Progenitor cell of endocrine pancreas (in vitro differentiated cells): ENCODE measurements around the gene CHURC1. TPM values are rescaled to one million over a fixed set of nuclear protein-coding genes. Genes with fewer than 3 reads are reported as not detected.
A peak's percentile ranks its signal among the peaks of the same experiment; 100 is the strongest.
"Not testable (repeated sequence)": the region's sequence is repeated elsewhere in the genome, so short reads cannot be mapped to it uniquely, and the experiment has no call there.

ENCODE experiments used
- DNase-seq: peaks from one replicate; pipeline ENCODE4 v3.0.0; 2021; ENCODE audit warnings: low spot score; ENCODE audit not compliant: unreplicated experiment
- H3K27ac Mint-ChIP-seq: 2 replicates; pipeline ENCODE4 v1.8.0; 2021; ENCODE audit warnings: mild to moderate bottlenecking, moderate library complexity, mixed read lengths
- H3K27me3 Mint-ChIP-seq: 2 replicates; pipeline ENCODE4 v1.8.0; 2021; ENCODE audit warnings: mixed read lengths
- H3K36me3 Mint-ChIP-seq: 2 replicates; pipeline ENCODE4 v1.8.0; 2022; ENCODE audit warnings: mixed read lengths; ENCODE audit not compliant: insufficient read depth
- H3K4me1 Mint-ChIP-seq: 2 replicates; pipeline ENCODE4 v1.8.0; 2021; ENCODE audit warnings: low read depth, mixed read lengths
- H3K4me3 Mint-ChIP-seq: 2 replicates; pipeline ENCODE4 v1.8.0; 2021; ENCODE audit warnings: low read depth, mild to moderate bottlenecking, moderate library complexity, mixed read lengths
- H3K9me3 Mint-ChIP-seq: 2 replicates; pipeline ENCODE4 v1.8.0; 2021; ENCODE audit warnings: low read depth, mixed read lengths
- CTCF ChIP-seq: fragments of 200-600 bp; sonication (generic); IDR thresholded peaks from one replicate; pipeline ENCODE4 v1.5.0; 2021; ENCODE audit warnings: antibody characterized with exemption, mild to moderate bottlenecking; ENCODE audit not compliant: unreplicated experiment
- total RNA-seq: library from RNA; stranded (reverse); gene quantifications from 2 replicates; pipeline ENCODE4 v1.2.1, GENCODE V29; 2021

Gene CHURC1
- total RNA-seq, 1 donor from 2014 or later: 37.2 TPM

- DNase-seq: no peak
- peak; percentile 72 for TF ChIP-seq CTCF
- peaks cover 9% of the 10 kb centered on the region for H3K4me1 Mint-ChIP-seq
- H3K27me3 Mint-ChIP-seq: peaks cover 9% of the 10 kb centered on the region
- no peak overlapping the region for H3K27ac Mint-ChIP-seq
- no peaks in the 10 kb centered on the region for H3K9me3 Mint-ChIP-seq
- no peaks in the 10 kb centered on the region for H3K36me3 Mint-ChIP-seq
- H3K4me3 Mint-ChIP-seq: no peak overlapping the region
Observed at GRCh38 chr14:64910847-64911495, 3.3 kb upstream of the CHURC1 start.

- DNase-seq: no peak
- H3K27ac Mint-ChIP-seq: no peak overlapping the region
- H3K9me3 Mint-ChIP-seq: no peaks in the 10 kb centered on the region
- H3K36me3 Mint-ChIP-seq: no peaks in the 10 kb centered on the region
- peaks cover 11% of the 10 kb centered on the region for H3K4me1 Mint-ChIP-seq
- H3K4me3 Mint-ChIP-seq: no peak overlapping the region
- no peak for TF ChIP-seq CTCF
- peaks cover 5% of the 10 kb centered on the region for H3K27me3 Mint-ChIP-seq
Observed at GRCh38 chr14:64912261-64912660, 2.0 kb upstream of the CHURC1 start.

GRCh38 chr14:64913477-64913876 is 778 bp upstream of the CHURC1 start:
- peak overlapping the region; percentile 92 for H3K4me3 Mint-ChIP-seq
- not testable (repeated sequence) for H3K36me3 Mint-ChIP-seq, H3K9me3 Mint-ChIP-seq, DNase-seq, H3K27ac Mint-ChIP-seq, H3K27me3 Mint-ChIP-seq
- H3K4me1 Mint-ChIP-seq: peaks cover 11% of the 10 kb centered on the region

- TF ChIP-seq CTCF: no peak
- DNase-seq: no peak
- Mint-ChIP-seq H3K27ac (peak overlapping the region; percentile 95), H3K4me1 (peaks cover 11% of the 10 kb centered on the region), H3K27me3 (no peaks in the 10 kb centered on the region), H3K9me3 (no peaks in the 10 kb centered on the region), H3K4me3 (peak overlapping the region; percentile 92), H3K36me3 (peaks cover 2% of the 10 kb centered on the region)
Observed at GRCh38 chr14:64915029-64915424, 772 bp downstream of the CHURC1 start.

GRCh38 chr14:64915797-64916196 is 1.5 kb downstream of the CHURC1 start:
- TF ChIP-seq CTCF: no peak
- Mint-ChIP-seq H3K4me3 (no peak overlapping the region), H3K27me3 (no peaks in the 10 kb centered on the region), H3K4me1 (peaks cover 11% of the 10 kb centered on the region), H3K9me3 (no peaks in the 10 kb centered on the region), H3K36me3 (peaks cover 2% of the 10 kb centered on the region), H3K27ac (no peak overlapping the region)
- no peak for DNase-seq

GRCh38 chr14:64918216-64918615 is 4.0 kb downstream of the CHURC1 start:
- Mint-ChIP-seq H3K27me3 (no peaks in the 10 kb centered on the region), H3K4me3 (no peak overlapping the region), H3K9me3 (no peaks in the 10 kb centered on the region), H3K4me1 (peaks cover 11% of the 10 kb centered on the region), H3K36me3 (peaks cover 4% of the 10 kb centered on the region), H3K27ac (no peak overlapping the region)
- no peak for TF ChIP-seq CTCF
- DNase-seq: no peak
